A172 (cell line): ENCODE data around the gene CFTR. TPM values are rescaled to one million over a fixed set of nuclear protein-coding genes. Genes with fewer than 3 reads are reported as not detected.

Experiments
- DNase-seq: peaks from one replicate; pipeline ENCODE4 v3.0.0-alpha.2; 2015; ENCODE audit warnings: low spot score
- total RNA-seq: library from RNA; depleted of rRNA; stranded (reverse); fragments of >200 nt; shearing (Covaris generic); gene quantifications from 2 replicates; pipeline ENCODE4 v1.2.3, GENCODE V29; 2014

Gene CFTR
- total RNA-seq, 1 experiment from 2014 or later = not detected

DNA sequence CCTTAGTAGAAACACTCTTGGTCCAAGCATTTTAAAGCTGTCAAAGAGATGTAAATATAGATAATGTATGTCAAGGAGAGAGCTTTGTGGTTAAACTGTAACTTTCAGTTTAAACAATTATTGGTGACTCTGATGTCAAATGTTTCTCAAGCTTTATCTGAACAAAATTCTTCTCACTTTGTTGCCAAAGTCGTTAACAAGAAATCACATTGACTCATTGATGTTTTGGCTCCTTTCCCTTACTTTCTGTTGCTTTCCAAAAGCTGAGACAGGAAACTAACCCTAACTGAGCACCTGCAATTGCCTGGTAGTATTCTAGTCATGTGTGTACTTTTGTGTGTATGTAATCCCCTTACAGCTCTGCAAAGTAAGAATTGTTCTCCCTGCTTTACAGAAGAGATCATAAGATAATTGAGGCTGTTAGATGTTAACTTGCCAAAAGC is 108.5 kb downstream of the CFTR start:
- peak; percentile 37 for DNase-seq

DNA sequence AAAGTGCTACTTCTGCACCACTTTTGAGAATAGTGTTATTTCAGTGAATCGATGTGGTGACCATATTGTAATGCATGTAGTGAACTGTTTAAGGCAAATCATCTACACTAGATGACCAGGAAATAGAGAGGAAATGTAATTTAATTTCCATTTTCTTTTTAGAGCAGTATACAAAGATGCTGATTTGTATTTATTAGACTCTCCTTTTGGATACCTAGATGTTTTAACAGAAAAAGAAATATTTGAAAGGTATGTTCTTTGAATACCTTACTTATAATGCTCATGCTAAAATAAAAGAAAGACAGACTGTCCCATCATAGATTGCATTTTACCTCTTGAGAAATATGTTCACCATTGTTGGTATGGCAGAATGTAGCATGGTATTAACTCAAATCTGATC is 110.4 kb downstream of the CFTR start:
- DNase-seq = no peak

DNA sequence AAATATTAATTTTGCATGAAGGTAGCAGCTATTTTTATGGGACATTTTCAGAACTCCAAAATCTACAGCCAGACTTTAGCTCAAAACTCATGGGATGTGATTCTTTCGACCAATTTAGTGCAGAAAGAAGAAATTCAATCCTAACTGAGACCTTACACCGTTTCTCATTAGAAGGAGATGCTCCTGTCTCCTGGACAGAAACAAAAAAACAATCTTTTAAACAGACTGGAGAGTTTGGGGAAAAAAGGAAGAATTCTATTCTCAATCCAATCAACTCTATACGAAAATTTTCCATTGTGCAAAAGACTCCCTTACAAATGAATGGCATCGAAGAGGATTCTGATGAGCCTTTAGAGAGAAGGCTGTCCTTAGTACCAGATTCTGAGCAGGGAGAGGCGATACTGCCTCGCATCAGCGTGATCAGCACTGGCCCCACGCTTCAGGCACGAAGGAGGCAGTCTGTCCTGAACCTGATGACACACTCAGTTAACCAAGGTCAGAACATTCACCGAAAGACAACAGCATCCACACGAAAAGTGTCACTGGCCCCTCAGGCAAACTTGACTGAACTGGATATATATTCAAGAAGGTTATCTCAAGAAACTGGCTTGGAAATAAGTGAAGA is 112.3 kb downstream of the CFTR start:
- peak; percentile 5 for DNase-seq

DNA sequence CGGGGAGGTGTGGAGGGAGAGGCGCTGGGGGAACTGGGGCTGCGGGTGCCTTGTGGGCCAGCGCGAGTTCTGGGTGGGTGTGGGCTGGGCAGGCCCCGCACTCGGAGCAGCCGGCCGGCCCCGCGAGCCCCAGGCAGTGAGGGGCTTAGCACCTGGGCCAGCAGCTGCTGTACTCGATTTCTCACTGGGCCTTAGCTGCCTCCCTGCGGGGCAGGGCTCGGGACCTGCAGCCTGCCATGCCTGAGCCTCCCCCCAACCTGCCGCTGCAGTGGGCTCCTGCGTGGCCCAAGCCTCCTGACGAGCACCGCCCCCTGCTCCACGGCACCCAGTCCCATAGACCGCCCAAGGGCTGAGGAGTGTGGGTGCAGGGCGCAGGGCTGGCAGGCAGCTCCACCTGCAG is 116.3 kb downstream of the CFTR start:
- DNase-seq = no peak

DNA sequence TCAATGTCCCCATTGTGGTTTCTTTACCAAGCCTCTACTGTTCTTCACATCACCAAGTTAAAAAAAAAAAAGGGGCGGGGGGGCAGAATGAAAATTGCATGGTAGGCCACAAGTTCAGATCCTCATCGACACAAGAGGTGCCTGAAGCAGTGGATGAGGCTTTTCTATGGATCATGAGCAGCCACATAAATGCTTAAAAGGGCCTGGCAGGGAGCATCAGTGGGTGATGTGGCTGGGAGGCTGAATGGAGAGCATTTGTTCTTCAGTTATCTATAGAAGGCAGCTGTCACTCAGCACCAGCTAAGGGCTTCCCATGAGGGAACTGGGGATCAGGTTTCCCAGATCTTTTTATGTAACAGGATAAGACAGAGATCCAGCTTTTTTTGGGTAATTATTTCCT is 117.9 kb downstream of the CFTR start:
- DNase-seq = no peak

DNA sequence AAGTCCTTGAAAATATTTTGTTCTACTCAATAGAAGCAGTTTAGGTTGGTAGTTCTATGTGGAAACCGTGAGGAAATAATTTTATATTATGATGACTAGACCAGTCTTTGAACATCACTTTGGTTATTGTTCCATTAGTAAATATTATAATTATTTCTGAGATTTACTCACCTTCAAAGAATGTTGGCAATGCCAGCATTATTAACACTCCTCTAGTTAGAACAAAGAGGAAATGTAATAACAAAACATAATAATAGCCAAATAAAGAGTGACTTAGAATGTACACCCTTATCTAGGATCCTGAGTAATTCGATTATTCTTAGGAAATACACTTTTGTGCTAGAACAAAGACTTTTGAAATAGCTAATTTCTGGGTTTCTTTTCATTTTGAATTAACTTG is 121.1 kb downstream of the CFTR start:
- no peak for DNase-seq

DNA sequence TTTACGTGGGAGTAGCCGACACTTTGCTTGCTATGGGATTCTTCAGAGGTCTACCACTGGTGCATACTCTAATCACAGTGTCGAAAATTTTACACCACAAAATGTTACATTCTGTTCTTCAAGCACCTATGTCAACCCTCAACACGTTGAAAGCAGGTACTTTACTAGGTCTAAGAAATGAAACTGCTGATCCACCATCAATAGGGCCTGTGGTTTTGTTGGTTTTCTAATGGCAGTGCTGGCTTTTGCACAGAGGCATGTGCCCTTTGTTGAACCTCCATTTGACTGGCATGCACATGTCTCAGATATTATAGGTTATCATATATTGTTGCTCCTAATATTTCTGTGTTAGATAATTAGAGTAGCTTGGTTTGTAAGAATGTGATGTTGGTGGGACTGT is 123.8 kb downstream of the CFTR start:
- no peak for DNase-seq

DNA sequence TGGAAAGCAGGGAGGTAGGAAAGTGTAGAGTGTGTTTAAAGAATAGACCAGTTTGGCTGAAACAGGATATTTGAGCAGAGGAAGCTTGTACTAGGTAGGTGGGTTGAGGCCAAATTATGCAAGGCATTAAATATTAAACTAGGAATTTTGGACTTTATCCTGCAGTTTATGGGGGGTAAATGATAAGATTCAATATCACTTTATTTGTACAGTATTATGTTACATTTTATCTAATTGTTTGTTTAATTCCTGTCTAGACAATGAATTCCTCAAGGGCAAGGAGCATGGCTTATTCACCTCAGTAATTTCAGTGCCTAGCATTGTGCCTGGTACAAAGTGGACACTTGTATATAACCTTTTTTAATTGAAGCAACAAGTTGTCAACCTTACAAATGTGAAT is 125.9 kb downstream of the CFTR start:
- DNase-seq = no peak

DNA sequence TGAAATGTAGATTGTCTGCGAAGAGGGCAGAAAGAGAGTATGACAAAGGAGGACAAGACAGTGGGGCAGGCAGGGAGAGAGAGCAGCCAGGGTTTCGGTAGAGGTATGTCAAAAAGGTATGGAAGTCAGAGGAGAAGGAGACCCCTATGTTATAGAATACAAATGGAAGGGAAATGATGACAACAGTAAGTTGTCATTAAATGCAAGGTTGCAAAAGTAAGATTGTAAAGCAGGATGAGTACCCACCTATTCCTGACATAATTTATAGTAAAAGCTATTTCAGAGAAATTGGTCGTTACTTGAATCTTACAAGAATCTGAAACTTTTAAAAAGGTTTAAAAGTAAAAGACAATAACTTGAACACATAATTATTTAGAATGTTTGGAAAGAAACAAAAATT is 126.3 kb downstream of the CFTR start:
- DNase-seq = no peak

DNA sequence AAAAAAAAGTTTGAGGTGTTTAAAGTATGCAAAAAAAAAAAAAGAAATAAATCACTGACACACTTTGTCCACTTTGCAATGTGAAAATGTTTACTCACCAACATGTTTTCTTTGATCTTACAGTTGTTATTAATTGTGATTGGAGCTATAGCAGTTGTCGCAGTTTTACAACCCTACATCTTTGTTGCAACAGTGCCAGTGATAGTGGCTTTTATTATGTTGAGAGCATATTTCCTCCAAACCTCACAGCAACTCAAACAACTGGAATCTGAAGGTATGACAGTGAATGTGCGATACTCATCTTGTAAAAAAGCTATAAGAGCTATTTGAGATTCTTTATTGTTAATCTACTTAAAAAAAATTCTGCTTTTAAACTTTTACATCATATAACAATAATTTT is 130.6 kb downstream of the CFTR start:
- no peak for DNase-seq

DNA sequence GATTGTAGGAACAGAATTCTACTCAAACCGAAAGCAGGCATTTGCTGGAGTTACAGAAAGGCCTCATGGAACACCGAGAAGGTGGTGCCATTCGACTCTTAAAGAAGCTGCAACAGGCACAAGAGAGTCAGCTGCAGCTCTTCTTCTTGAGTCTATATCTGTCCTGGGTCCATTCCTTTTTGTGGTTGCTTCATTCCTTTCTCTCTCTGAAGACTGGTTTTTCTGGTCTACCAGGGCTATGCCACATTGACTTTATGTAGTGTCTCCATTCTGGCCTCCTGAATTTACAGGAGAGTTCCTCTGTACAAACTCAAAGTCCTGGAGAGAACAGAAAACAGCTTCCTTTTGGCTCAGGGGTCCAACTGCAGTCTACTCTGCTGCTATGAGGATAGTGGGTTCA is 132.8 kb downstream of the CFTR start:
- no peak for DNase-seq

DNA sequence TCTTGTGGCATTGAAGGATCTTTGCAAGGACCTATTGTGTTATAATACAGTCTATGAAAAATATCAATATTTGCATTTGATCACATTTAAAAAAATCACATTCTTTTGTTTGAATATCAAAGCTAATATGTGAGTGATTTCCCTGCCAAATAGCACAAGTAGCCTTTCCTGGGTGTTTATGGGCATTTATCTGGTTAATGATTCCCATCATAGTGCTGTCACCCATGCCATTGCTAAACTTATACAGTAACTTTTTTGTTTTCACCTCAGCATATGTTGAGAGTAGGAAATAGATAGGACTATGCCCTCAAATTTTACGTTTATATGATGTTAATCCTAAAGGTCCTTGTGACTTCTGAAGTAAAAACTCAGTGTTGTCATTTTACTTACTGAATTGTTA is 136.9 kb downstream of the CFTR start:
- no peak for DNase-seq

DNA sequence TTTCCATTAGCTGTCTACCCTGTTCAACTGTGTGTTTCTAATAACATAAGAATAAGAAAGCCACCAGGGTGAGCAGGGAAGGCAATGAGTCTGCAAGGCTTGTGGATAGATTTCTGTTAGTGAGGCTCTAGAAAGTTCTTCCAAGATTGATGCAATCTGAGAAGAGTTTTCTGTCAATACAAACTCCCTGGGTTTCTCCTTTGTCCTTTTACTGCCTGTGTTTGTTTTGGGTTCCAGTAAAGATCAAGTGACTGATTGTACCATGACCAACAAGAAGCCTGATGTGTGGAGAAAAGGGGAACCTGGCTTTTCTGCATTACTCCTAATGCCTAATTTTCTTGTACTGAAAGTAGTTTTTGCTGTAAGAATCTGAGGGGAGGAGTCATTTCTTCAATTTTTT is 139.9 kb downstream of the CFTR start:
- no peak for DNase-seq

DNA sequence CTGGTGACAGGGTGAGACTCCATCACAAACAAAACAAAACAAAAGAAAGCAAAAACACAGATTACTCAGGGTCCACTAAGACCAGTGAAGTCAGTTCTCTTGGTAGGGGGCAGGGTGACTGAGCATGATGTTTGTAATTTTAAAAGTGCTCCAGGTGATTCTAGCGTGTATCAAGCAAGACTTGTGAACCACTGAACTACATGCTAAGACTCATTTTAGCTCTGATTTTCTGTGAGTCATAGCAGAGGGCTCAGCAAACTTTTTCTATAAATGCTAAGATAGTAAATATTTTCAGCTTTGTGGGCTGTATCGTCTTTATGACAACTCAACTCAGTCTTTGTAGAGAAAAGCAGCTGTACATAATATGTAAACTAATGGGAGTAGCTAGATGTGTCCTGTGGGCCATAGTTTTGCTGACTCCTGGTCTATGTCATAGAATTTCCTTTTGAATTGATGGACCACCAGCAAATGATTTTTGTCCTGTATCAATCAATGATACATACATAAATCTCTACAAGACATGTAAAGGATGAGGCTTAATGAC is 141.3 kb downstream of the CFTR start:
- no peak for DNase-seq

DNA sequence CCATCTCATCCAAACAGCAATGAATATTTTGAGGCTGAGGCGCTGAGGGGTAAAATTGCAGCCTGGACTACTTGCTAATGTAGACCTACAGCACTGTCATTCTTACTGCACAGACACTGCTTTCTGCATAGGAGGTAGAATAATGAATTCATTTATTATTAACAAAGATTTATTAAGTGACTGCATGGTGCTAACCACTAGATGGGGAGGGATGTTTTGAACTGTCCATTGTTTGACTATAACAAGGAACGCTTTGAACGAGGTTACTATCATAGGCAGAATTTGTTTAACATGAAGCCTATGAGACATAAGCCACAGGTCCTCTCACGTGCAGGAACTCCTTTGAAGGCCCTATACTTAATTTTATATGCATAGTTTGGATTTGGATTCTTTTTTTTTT is 143.8 kb downstream of the CFTR start:
- DNase-seq = no peak

DNA sequence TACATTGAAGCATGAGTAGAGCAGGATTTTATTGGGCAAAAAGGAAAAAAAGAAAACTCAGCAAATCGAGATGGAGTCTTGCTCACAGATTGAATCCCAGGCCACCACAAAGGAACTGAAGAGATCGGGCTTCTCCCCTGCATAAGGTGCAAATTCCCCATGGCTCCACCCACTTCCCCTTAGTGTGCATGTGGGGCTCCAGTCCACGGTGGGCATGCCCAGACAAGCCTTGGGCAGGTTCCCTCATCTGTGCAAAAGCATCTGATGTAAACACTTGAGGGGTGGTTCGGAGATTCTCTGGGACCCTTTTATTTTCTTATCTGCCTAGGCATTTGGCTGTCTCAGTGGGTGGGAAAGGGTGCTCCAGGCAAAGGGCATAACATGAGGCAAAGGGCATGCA is 150.7 kb downstream of the CFTR start:
- DNase-seq = no peak

DNA sequence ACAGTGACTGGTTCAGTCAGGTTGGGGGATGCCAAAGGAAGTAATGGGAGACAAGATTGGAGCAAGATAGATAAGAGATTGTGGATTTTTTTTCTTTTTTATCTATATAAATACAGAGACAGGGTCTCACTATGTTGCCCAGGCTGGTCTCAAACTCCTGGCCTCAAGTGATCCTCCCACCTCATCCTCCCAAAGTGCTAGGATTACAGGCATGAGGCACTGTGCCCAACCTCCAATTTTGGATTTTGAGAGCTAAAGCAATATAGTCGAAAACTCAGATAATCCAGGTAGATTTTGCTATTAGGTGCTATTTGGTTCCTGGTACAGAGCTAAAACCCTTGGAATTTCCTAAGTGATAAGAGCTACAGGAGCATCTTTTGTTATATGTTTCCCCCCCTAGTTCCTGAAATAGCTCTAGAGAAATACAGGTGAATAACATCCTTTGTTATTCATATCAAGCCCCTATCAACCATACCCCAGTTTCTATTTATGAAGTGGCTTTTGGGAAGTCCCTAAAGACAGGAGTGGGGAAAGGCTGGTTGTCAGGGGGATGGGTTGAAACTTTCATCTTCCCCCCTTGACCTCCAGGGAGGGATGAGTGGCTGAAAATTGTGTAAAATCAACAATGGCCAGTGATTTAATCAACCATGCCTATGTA is 151.2 kb downstream of the CFTR start:
- DNase-seq = no peak

DNA sequence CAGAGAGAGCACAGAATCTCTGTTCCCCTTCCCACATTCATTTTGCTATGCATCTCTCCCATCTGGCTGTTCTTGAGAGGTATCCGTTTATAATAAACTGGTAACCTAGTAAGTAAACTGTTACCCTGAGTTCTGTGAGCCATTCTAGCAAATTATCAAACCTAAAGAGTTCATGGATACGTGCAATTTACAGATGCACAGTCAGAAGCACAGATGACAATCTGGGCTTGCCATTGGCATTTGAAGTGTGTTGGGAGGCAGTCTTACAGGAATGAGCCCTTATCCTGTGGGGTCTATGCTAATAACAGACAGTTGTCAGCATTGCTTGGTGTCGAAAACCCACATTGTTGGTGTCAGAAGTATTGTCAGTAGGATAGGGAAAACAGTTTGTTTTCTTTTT is 151.8 kb downstream of the CFTR start:
- no peak for DNase-seq

DNA sequence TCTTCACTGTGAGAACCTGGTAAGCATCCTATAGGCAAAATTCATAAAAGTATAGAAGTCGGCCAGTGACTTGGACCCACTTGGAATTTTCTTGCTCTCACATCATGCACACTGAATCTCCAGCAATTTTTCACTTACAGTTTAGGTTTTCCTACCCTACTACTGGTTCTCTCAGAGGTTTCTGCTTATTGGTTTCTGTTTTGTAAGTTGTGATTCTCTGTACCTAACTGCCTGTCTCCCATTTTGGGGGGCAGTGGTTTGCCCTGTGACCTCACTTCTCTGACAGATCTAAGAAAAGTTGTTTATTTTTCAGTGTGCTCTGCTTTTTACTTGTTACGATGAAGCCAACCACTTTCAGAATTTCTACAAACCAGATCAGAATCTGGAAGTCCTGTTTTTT is 158.1 kb downstream of the CFTR start:
- no peak for DNase-seq

DNA sequence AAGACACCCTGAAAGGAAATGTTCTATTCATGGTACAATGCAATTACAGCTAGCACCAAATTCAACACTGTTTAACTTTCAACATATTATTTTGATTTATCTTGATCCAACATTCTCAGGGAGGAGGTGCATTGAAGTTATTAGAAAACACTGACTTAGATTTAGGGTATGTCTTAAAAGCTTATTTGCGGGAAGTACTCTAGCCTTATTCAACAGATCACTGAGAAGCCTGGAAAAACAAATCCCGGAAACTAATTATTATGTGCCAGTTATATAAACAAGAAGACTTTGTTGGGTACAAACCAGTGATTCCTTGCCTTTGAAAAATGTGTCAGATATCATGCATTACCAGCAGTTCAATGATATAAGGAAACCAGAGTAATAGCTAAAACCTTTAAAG is 160.1 kb downstream of the CFTR start:
- DNase-seq = no peak

DNA sequence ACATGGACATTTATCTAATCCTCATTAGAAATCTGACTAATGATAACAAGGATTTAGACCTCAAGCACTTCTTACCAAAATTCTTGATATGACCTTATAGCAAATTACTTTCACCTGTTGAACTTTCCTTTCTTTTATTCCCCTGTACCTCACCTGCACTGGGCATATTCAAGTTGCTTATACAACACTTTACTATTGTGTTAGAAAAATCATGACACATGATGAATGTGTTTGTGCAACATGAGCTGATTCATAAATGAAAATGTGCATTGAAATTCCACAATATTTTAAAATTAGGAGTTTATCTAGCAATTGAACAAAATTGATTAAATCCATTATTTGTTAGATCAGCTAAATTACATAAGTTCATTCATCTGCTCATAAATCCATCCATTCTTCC is 160.6 kb downstream of the CFTR start:
- no peak for DNase-seq

DNA sequence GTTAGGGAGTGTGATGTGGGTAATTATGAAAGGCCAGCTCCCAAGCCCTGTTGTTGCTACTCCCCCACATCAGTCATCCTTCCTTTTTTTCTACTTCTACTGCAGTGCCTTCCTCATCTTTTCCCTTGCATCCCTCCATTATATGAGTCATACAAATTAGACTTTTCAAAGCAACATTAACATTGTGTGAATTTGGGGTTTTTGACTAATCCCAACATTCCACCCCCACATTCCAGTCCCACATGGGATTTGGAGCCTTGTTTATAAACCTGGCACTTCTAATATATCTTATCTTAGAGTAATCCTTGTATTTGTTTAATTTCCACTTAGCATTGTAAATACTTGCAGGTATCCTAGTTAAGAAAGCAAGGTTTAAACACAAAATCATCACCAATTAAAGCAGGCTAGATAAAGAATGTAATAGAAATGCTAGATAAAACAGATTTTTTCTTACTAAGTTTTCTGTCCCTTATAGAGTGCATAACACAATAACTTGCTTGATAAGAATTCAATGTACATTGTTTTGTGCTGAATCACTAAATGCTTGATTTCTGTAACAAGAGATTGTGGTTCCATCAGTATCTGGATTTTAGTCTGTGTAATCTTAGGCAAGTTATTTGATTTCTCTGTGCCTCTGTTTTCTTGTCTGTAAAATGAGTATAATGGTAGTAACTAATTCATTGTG is 165.8 kb downstream of the CFTR start:
- DNase-seq = peak; percentile 74

DNA sequence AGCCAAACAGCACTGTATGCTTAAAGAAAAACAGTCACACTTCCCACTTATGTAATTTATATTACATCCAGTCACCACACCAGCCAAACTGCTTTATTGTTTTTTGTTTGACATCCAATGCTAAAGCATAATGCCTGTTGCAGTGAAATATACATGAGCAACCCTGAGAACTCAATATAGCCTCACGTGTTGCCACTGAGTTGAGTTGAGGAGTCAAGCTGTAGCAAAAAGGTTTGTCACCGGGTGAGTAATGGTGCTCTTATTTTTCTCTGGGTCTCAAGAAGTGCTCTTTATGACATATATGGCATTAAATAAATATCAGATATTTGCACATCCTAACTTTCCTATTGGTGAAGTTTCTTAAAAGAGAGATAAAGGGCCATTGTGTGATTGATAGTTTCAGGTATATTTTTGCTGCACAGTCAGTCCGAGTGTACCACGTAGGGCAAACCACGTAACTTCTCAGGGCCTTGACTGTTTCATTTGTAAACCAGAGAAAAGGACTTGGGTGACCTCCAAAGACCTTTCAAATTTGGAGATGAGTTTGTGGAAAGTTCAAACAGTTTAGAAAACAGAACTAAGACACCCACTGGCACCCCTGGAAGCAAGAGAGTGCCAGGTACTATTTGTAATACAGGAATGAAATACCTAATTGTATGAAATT is 168.5 kb downstream of the CFTR start:
- DNase-seq = no peak
